ENCODE data around the gene GPR21.

- no peak for TF ChIP-seq TCF4 (CRISPR knock-in tag; IDR thresholded peaks at IDR 0.05; ENCODE audit: borderline replicate concordance)
- no peak for TF ChIP-seq PPARA (CRISPR knock-in tag; IDR thresholded peaks at IDR 0.05; ENCODE audit: borderline replicate concordance)
- TF ChIP-seq ZNF8 (CRISPR knock-in tag; IDR thresholded peaks at IDR 0.05), result no peak
- no peak for TF ChIP-seq SNAI2 (CRISPR knock-in tag; IDR thresholded peaks at IDR 0.05)
- no peak for TF ChIP-seq ARNTL (CRISPR knock-in tag; IDR thresholded peaks at IDR 0.05; ENCODE audit: borderline replicate concordance, low read depth)
- no peak for TF ChIP-seq ZFP3 (CRISPR knock-in tag; IDR thresholded peaks at IDR 0.05)
- no peak for TF ChIP-seq BACH2 (CRISPR knock-in tag; IDR thresholded peaks at IDR 0.05; ENCODE audit: borderline replicate concordance)
- no peak for TF ChIP-seq ZFP30 (CRISPR knock-in tag; IDR thresholded peaks at IDR 0.05)
- TF ChIP-seq ZNF565 (CRISPR knock-in tag; conservative IDR thresholded peaks at IDR 0.05; ENCODE audit: low read depth), result no peak
- no peak for TF ChIP-seq ESRRG (CRISPR knock-in tag; IDR thresholded peaks at IDR 0.05)
- no peak for TF ChIP-seq RARB (CRISPR knock-in tag; IDR thresholded peaks at IDR 0.05)
- TF ChIP-seq CREB5 (CRISPR knock-in tag; IDR thresholded peaks at IDR 0.05; ENCODE audit: low read depth), result no peak
- no peak for TF ChIP-seq ZNF70 (CRISPR knock-in tag; IDR thresholded peaks at IDR 0.05)
- no peak for TF ChIP-seq GLIS3 (CRISPR knock-in tag; IDR thresholded peaks at IDR 0.05)
These were observed 41.2 kb downstream of the GPR21 start for GRCh38 chr9:123074628-123075027.

All from SK-N-SH treated with all-trans-retinoic acid at 6 μM for 48 hours (cell line).